HCT116 (cell line): Measurements from ENCODE around the gene MYPN. TPM values are rescaled to one million over a fixed set of nuclear protein-coding genes. Genes with fewer than 3 reads are reported as not detected.

Source experiments
- ATAC-seq: fragments of 200-7000 bp; cut with Tn5 transposase; 2 replicates; pipeline ENCODE4 v1.9.1; 2020; ENCODE audit warnings: mild to moderate bottlenecking, moderate library complexity
- BruUV-seq: library from RNA; stranded (reverse); fragments of 400-500 nt; replicated peaks from 2 replicates; lab custom pipeline; 2021; lab: Mats Ljungman, UMichigan
- CTCF ChIA-PET: fragments of 300-600 bp; sonication (Branson Sonifier 250); formaldehyde crosslinking; loops from one replicate; lab custom pipeline; 2021; ENCODE audit warnings: antibody characterized with exemption; lab: Charles Lee
- POLR2A ChIA-PET: fragments of 300-600, 350-600 bp; sonication (Branson Sonifier 250); formaldehyde crosslinking; loops from one replicate; lab custom pipeline; 2021; ENCODE audit warnings: antibody characterized with exemption; lab: Charles Lee
- RAD21 ChIA-PET, 2 experiments: fragments of 300-600 bp; sonication (Branson Sonifier 250); formaldehyde crosslinking; loops; one replicate each; lab custom pipeline; 2023; ENCODE audit warnings: low total read pairs in 2 of 2; ENCODE audit not compliant: uncharacterized antibody in 2 of 2, unreplicated experiment in 2 of 2, low non-redundant PET in 1 of 2; lab: Charles Lee
- DNase-seq: peaks from one replicate; pipeline ENCODE4 v3.0.0-alpha.2; 2010; ENCODE audit warnings: low read depth, low spot score
- H2AFZ ChIP-seq: fragments of 200-600 bp; shearing (Covaris generic), sonication (generic); 2 replicates; pipeline ENCODE4 v1.6.1; 2017; ENCODE audit warnings: low read depth, mixed run types, mixed read lengths, antibody characterized with exemption, low read length; ENCODE audit not compliant: poor library complexity, severe bottlenecking
- H3K27ac ChIP-seq: 2 replicates; pipeline ENCODE4 v1.5.1; 2012; ENCODE audit warnings: low read depth, low read length
- H3K27me3 ChIP-seq: fragments of 200-600 bp; sonication (generic); 2 replicates; pipeline ENCODE4 v1.6.1; 2016; ENCODE audit warnings: mixed run types, low read length, mixed read lengths; ENCODE audit not compliant: insufficient read depth
- H3K36me3 ChIP-seq, 2 experiments: fragments of 200-500 bp in 1 of 2; fragments of 200-600 bp in 1 of 2; sonication (Bioruptor generic) in 1 of 2; sonication (generic) in 1 of 2; 2 replicates each; pipeline versions ENCODE4 v1.5.1 to v1.6.1; 2014 to 2016; ENCODE audit warnings: low read length in 2 of 2, inconsistent platforms in 1 of 2, mixed read lengths in 1 of 2, mixed run types in 1 of 2; ENCODE audit not compliant: insufficient read depth in 2 of 2, control insufficient read depth in 1 of 2
- H3K4me1 ChIP-seq, 2 experiments: fragments of 200-600 bp in 1 of 2; sonication (generic) in 1 of 2; 2 replicates each; pipeline versions ENCODE4 v1.5.1 to v1.6.1; 2012 to 2017; ENCODE audit warnings: low read length in 2 of 2, inconsistent platforms in 1 of 2, mild to moderate bottlenecking in 1 of 2, mixed read lengths in 1 of 2, mixed run types in 1 of 2, moderate library complexity in 1 of 2; ENCODE audit not compliant: insufficient read depth in 2 of 2, control insufficient read depth in 1 of 2
- H3K4me2 ChIP-seq: fragments of 200-600 bp; sonication (generic); 2 replicates; pipeline ENCODE4 v1.6.1; 2017; ENCODE audit warnings: mixed run types, low read length, mixed read lengths
- H3K4me3 ChIP-seq, 2 experiments: fragments of 200-600 bp in 1 of 2; sonication (generic) in 1 of 2; replicated peaks in 1 of 2; 2 replicates each; pipeline ENCODE4 v1.5.1; 2011 to 2016; ENCODE audit warnings: low read length in 2 of 2, control low read depth in 1 of 2, low read depth in 1 of 2, mild to moderate bottlenecking in 1 of 2, mixed read lengths in 1 of 2, mixed run types in 1 of 2
- H3K79me2 ChIP-seq: fragments of 200-600 bp; sonication (generic); 2 replicates; pipeline ENCODE4 v1.6.1; 2017; ENCODE audit warnings: mild to moderate bottlenecking, mixed run types, low read length, moderate library complexity, mixed read lengths; ENCODE audit not compliant: insufficient read depth
- H3K9ac ChIP-seq: fragments of 200-600 bp; sonication (generic); 2 replicates; pipeline ENCODE4 v1.6.1; 2016; ENCODE audit warnings: low read length, mixed read lengths
- H3K9me2 ChIP-seq: fragments of 200-600 bp; sonication (generic), shearing (Covaris generic); 2 replicates; pipeline ENCODE4 v1.6.1; 2017; ENCODE audit warnings: mixed run types, mild to moderate bottlenecking, moderate library complexity; ENCODE audit not compliant: insufficient read depth
- H3K9me3 ChIP-seq, 2 experiments: fragments of 200-500 bp in 1 of 2; fragments of 200-600 bp in 1 of 2; sonication (Bioruptor generic) in 1 of 2; sonication (generic) in 1 of 2; 2 replicates each; pipeline ENCODE4 v1.6.1; 2014 to 2017; ENCODE audit warnings: low read length in 2 of 2, mixed read lengths in 2 of 2, inconsistent platforms in 1 of 2, low read depth in 1 of 2, mild to moderate bottlenecking in 1 of 2, mixed run types in 1 of 2, moderate library complexity in 1 of 2; ENCODE audit not compliant: control insufficient read depth in 1 of 2, insufficient read depth in 1 of 2
- H4K20me1 ChIP-seq: fragments of 200-600 bp; sonication (generic), shearing (Covaris generic); 2 replicates; pipeline ENCODE4 v1.6.1; 2017; ENCODE audit warnings: mixed run types, mild to moderate bottlenecking, moderate library complexity; ENCODE audit not compliant: insufficient read depth
- EGR1 ChIP-seq: IDR thresholded peaks from 2 replicates; pipeline ENCODE4 v1.6.1; 2012; ENCODE audit warnings: low read depth
- ELF1 ChIP-seq: IDR thresholded peaks from 2 replicates; pipeline ENCODE4 v1.6.1; 2012; ENCODE audit warnings: low read depth, borderline replicate concordance
- EZH2 ChIP-seq: fragments of 200-600 bp; sonication (generic); IDR thresholded peaks from 2 replicates; pipeline ENCODE4 v1.6.1; 2017; ENCODE audit warnings: antibody characterized with exemption, mixed run types
- FOSL1 ChIP-seq: IDR thresholded peaks from 2 replicates; pipeline ENCODE4 v1.6.1; 2012; ENCODE audit warnings: low read depth
- JUND ChIP-seq: IDR thresholded peaks from 2 replicates; pipeline ENCODE4 v1.6.1; 2012
- POLR2AphosphoS5 ChIP-seq: IDR thresholded peaks from 2 replicates; pipeline ENCODE4 v1.6.1; 2011; ENCODE audit warnings: mild to moderate bottlenecking, low read depth, low read length, moderate library complexity
- RAD21 ChIP-seq: IDR thresholded peaks from 2 replicates; pipeline ENCODE4 v1.6.1; 2012; ENCODE audit warnings: low read depth, mild to moderate bottlenecking
- SIN3A ChIP-seq: IDR thresholded peaks from 2 replicates; pipeline ENCODE4 v1.6.1; 2012; ENCODE audit warnings: low read depth
- SP1 ChIP-seq: IDR thresholded peaks from 2 replicates; pipeline ENCODE4 v1.6.1; 2012; ENCODE audit warnings: low read depth
- SRF ChIP-seq: IDR thresholded peaks from 2 replicates; pipeline ENCODE4 v1.6.1; 2012; ENCODE audit warnings: low read depth
- TCF7L2 ChIP-seq: IDR thresholded peaks from 2 replicates; pipeline ENCODE4 v1.7.0; 2011; ENCODE audit warnings: borderline replicate concordance, inconsistent platforms; ENCODE audit not compliant: insufficient read depth, insufficient read length; ENCODE audit errors: extremely low read depth
- ZFX ChIP-seq: fragments of 450-650 bp; IDR thresholded peaks from 2 replicates; pipeline ENCODE4 v1.6.1; 2017
- ZNF274 ChIP-seq: fragments of 200-500 bp; sonication (Bioruptor generic); IDR thresholded peaks from 2 replicates; pipeline ENCODE4 v1.6.1; 2014; ENCODE audit warnings: mild to moderate bottlenecking, low read depth, low read length, inconsistent platforms
- intact Hi-C: fragments of 100-400 bp; cut with micrococcal nuclease; formaldehyde crosslinking; loops from 2 replicates; pipeline ENCODE4 v1.10.0; 2022
- total RNA-seq: library from RNA; stranded (reverse); gene quantifications from one replicate; pipeline ENCODE4 v1.2.1, GENCODE V29; 2021; ENCODE audit not compliant: unreplicated experiment
- TF ChIP-seq, protein P1 (sequence below): IDR thresholded peaks from 2 replicates; pipeline ENCODE4 v1.6.1; 2012; ENCODE audit warnings: low read depth
- TF ChIP-seq, protein P2 (sequence below): IDR thresholded peaks from 2 replicates; pipeline ENCODE4 v1.6.1; 2012
- TF ChIP-seq, protein P3 (sequence below): IDR thresholded peaks from 2 replicates; pipeline ENCODE4 v1.6.1; 2011; ENCODE audit warnings: mild to moderate bottlenecking, low read length, moderate library complexity; ENCODE audit not compliant: insufficient replicate concordance; ENCODE audit errors: extremely low read depth
- TF ChIP-seq, protein P4 (sequence below), 3 experiments: fragments of 200-600 bp in 1 of 3; sonication (generic) in 1 of 3; IDR thresholded peaks in 2 of 3; conservative IDR thresholded peaks in 1 of 3; 2 replicates each; pipeline ENCODE4 v1.5.1; 2012 to 2017; ENCODE audit warnings: low read depth in 2 of 3, low read length in 2 of 3, antibody characterized with exemption in 1 of 3, borderline replicate concordance in 1 of 3, control low read depth in 1 of 3, mild to moderate bottlenecking in 1 of 3, mixed read lengths in 1 of 3, mixed run types in 1 of 3, moderate library complexity in 1 of 3; ENCODE audit not compliant: insufficient read depth in 1 of 3
- TF ChIP-seq, protein P5 (sequence below): IDR thresholded peaks from 2 replicates; pipeline ENCODE4 v1.6.1; 2012

Gene MYPN
- total RNA-seq, 1 experiment from 2014 or later = 0.34 TPM

DNA sequence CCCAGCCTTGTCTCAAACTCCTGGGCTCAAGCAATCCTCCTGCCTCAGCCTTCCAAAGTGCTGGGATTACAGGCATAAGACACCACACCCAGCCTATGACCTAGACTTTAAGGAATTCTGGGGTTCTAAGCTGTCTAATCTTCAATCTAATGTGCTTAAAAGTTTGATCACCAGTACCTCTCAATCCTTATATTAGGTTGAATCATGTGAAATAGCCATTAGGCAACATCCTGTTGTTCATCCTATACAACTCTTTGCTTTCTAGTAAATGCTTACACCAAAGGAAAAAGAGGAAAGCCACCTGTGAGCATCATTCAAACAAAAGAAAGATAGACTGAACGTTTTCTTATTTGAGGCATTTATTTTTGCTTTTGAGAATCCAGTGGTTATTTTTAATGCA, 66.7 kb downstream of the MYPN start:
- Histone ChIP-seq H3K79me2 (no peaks in the 10 kb centered on the region), H3K36me3 (no peaks in the 10 kb centered on the region), H3K4me2 (no peak overlapping the region), H3K9me3 (no peaks in the 10 kb centered on the region), H3K9ac (no peak overlapping the region), H3K4me1 (no peaks in the 10 kb centered on the region; a peak in 1 of 4 replicates), H4K20me1 (no peaks in the 10 kb centered on the region), H3K9me2 (no peaks in the 10 kb centered on the region), H3K4me3 (no peak overlapping the region), H2AFZ (no peak overlapping the region), H3K27me3 (no peaks in the 10 kb centered on the region), H3K27ac (no peak overlapping the region)
- CTCF ChIA-PET = no interaction called here
- DNase-seq = no peak
- POLR2A ChIA-PET = interaction anchor here (1.4 kb wide), 1 partner anchor 20 kb away, joined by 3 read pairs; no protein-coding TSS in a partner anchor
- TF ChIP-seq SRF (no peak), POLR2AphosphoS5 (no peak), ZNF274 (no peak), JUND (no peak), SIN3A (no peak), TCF7L2 (no peak), ZFX (no peak), FOSL1 (no peak), EGR1 (no peak), ELF1 (no peak), SP1 (no peak), EZH2 (no peak), RAD21 (no peak)
- TF ChIP-seq, protein P1, sequence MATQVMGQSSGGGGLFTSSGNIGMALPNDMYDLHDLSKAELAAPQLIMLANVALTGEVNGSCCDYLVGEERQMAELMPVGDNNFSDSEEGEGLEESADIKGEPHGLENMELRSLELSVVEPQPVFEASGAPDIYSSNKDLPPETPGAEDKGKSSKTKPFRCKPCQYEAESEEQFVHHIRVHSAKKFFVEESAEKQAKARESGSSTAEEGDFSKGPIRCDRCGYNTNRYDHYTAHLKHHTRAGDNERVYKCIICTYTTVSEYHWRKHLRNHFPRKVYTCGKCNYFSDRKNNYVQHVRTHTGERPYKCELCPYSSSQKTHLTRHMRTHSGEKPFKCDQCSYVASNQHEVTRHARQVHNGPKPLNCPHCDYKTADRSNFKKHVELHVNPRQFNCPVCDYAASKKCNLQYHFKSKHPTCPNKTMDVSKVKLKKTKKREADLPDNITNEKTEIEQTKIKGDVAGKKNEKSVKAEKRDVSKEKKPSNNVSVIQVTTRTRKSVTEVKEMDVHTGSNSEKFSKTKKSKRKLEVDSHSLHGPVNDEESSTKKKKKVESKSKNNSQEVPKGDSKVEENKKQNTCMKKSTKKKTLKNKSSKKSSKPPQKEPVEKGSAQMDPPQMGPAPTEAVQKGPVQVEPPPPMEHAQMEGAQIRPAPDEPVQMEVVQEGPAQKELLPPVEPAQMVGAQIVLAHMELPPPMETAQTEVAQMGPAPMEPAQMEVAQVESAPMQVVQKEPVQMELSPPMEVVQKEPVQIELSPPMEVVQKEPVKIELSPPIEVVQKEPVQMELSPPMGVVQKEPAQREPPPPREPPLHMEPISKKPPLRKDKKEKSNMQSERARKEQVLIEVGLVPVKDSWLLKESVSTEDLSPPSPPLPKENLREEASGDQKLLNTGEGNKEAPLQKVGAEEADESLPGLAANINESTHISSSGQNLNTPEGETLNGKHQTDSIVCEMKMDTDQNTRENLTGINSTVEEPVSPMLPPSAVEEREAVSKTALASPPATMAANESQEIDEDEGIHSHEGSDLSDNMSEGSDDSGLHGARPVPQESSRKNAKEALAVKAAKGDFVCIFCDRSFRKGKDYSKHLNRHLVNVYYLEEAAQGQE = no peak
- TF ChIP-seq, protein P2, sequence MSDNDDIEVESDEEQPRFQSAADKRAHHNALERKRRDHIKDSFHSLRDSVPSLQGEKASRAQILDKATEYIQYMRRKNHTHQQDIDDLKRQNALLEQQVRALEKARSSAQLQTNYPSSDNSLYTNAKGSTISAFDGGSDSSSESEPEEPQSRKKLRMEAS = no peak
- TF ChIP-seq, protein P3, sequence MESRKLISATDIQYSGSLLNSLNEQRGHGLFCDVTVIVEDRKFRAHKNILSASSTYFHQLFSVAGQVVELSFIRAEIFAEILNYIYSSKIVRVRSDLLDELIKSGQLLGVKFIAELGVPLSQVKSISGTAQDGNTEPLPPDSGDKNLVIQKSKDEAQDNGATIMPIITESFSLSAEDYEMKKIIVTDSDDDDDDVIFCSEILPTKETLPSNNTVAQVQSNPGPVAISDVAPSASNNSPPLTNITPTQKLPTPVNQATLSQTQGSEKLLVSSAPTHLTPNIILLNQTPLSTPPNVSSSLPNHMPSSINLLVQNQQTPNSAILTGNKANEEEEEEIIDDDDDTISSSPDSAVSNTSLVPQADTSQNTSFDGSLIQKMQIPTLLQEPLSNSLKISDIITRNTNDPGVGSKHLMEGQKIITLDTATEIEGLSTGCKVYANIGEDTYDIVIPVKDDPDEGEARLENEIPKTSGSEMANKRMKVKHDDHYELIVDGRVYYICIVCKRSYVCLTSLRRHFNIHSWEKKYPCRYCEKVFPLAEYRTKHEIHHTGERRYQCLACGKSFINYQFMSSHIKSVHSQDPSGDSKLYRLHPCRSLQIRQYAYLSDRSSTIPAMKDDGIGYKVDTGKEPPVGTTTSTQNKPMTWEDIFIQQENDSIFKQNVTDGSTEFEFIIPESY = no peak
- TF ChIP-seq, protein P4, sequence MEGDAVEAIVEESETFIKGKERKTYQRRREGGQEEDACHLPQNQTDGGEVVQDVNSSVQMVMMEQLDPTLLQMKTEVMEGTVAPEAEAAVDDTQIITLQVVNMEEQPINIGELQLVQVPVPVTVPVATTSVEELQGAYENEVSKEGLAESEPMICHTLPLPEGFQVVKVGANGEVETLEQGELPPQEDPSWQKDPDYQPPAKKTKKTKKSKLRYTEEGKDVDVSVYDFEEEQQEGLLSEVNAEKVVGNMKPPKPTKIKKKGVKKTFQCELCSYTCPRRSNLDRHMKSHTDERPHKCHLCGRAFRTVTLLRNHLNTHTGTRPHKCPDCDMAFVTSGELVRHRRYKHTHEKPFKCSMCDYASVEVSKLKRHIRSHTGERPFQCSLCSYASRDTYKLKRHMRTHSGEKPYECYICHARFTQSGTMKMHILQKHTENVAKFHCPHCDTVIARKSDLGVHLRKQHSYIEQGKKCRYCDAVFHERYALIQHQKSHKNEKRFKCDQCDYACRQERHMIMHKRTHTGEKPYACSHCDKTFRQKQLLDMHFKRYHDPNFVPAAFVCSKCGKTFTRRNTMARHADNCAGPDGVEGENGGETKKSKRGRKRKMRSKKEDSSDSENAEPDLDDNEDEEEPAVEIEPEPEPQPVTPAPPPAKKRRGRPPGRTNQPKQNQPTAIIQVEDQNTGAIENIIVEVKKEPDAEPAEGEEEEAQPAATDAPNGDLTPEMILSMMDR (IDR thresholded peaks at IDR 0.05 in 2 of 3, conservative IDR thresholded peaks at IDR 0.05 in 1 of 3; ENCODE audit: borderline replicate concordance in 1 of 3, insufficient read depth in 1 of 3, low read depth in 2 of 3, low read length in 2 of 3) = no peak
- TF ChIP-seq, protein P5, sequence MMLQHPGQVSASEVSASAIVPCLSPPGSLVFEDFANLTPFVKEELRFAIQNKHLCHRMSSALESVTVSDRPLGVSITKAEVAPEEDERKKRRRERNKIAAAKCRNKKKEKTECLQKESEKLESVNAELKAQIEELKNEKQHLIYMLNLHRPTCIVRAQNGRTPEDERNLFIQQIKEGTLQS = no peak
- RAD21 ChIA-PET = no interaction called here
- intact Hi-C loops = no loop called here
- no TSS peak for BruUV-seq
- ATAC-seq = no peak
